ENCODE results near the gene TTC29.
"Not testable (repeated sequence)": the region's sequence is repeated elsewhere in the genome, so short reads cannot be mapped to it uniquely, and the experiment has no call there.

Gene TTC29

GRCh38 chr4:146663968-146664311 is 281.7 kb downstream of the TTC29 start:
- DNase-seq, result not testable (repeated sequence)

DNA sequence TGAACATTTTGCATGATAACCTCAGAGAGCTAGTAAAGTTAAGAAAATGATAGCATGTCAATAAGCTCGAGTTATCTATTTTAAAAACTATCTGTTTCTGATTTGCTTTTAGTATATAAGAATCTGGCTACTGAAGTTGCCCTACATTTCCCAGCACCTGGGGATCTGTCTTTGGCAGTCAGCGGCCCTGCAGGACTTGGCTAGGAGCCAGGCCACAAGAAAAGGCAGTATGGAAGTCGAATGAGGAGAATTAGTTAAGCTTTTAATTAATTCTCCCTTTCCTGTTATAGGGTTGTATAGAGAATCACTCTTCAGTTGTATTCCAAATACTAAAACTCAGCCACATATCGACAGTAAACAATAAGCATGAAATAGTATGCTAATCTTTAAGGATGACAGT is 284.3 kb downstream of the TTC29 start:
- no peak for DNase-seq
